Measurements from ENCODE around the gene FURIN. TPM values are rescaled to one million over a fixed set of nuclear protein-coding genes. Genes with fewer than 3 reads are reported as not detected.

Gene FURIN
- total and polyA plus RNA-seq, 9 of the 15 experiments (the other 6 are each of a cell fraction or from before 2014, with no cell fraction given), result 0.92 to 99.9 (median 34.8) TPM

- TF ChIP-seq TEAD4 (IDR thresholded peaks at IDR 0.05; ENCODE audit: low read length) (no peak; the same call in 1 of the 2 replicates), TEAD4 (CRISPR knock-in tag; IDR thresholded peaks at IDR 0.05; ENCODE audit: borderline replicate concordance) (peak; percentile 74; the same call in 1 of the 2 replicates), ILK (tag; IDR thresholded peaks at IDR 0.05; ENCODE audit: borderline replicate concordance, low read depth) (no peak), ZNF354B (CRISPR knock-in tag; IDR thresholded peaks at IDR 0.05) (0 out of 2 replicates have a peak, but pooled peaks have one; percentile 5), GMEB1 (CRISPR knock-in tag; IDR thresholded peaks at IDR 0.05) (no peak), CTCF (IDR thresholded peaks at IDR 0.05 in 2 of 3, conservative IDR thresholded peaks at IDR 0.05 in 1 of 3; ENCODE audit: insufficient read depth in 2 of 3, low read depth in 1 of 3, low read length in 3 of 3) (peak; percentile 92 to 98 (median 98)), NR4A1 (CRISPR knock-in tag; IDR thresholded peaks at IDR 0.05) (no peak), NR4A1 (tag; IDR thresholded peaks at IDR 0.05) (no peak), ZNF589 (CRISPR knock-in tag; IDR thresholded peaks at IDR 0.05; ENCODE audit: low read depth) (0 out of 2 replicates have a peak, but pooled peaks have one; percentile 17), ID3 (CRISPR knock-in tag; IDR thresholded peaks at IDR 0.05) (no peak), ID3 (tag; IDR thresholded peaks at IDR 0.05) (no peak), MECOM (CRISPR knock-in tag; IDR thresholded peaks at IDR 0.05) (no peak), POLR2A (conservative IDR thresholded peaks at IDR 0.05) (peak; percentile 89), ZNF146 (CRISPR knock-in tag; IDR thresholded peaks at IDR 0.05; ENCODE audit: unreplicated experiment) (no peak), ZMIZ1 (IDR thresholded peaks at IDR 0.05; ENCODE audit: low read depth in 2 of 2, low read length in 2 of 2) (peak in 1 of 2 experiments; percentile 75; a peak in 1 of 4 replicates), PTBP1 (IDR thresholded peaks at IDR 0.05; ENCODE audit: low read depth, low read length) (no peak), CCAR2 (IDR thresholded peaks at IDR 0.05; ENCODE audit: low read depth, low read length) (no peak), PATZ1 (CRISPR knock-in tag; IDR thresholded peaks at IDR 0.05; ENCODE audit: borderline replicate concordance) (no peak)
Measured at GRCh38 chr15:90931828-90932659, 63.7 kb downstream of the FURIN start, which contains the start of gene HDDC3 (continued).

All from K562 (cell line).